ENCODE measurements around the gene TMEM89.

The TMEM89 gene

GRCh38 chr3:48575366-48575765 is 46.2 kb downstream of the TMEM89 start:
- Mint-ChIP-seq H3K36me3 (no peaks in the 10 kb centered on the region), H3K4me3 (no peak overlapping the region), H3K9me3 (no peaks in the 10 kb centered on the region), H3K27ac (no peak overlapping the region), H3K27me3 (no peaks in the 10 kb centered on the region), H3K4me1 (no peaks in the 10 kb centered on the region)
- DNase-seq (ENCODE audit: low spot score in 2 of 2) (no peak), ATAC-seq (ENCODE audit: low read depth) (no peak)

GRCh38 chr3:48573973-48574585 is 47.5 kb downstream of the TMEM89 start:
- no peaks in the 10 kb centered on the region for H3K9me3 Mint-ChIP-seq
- H3K4me1 Mint-ChIP-seq, result no peaks in the 10 kb centered on the region
- DNase-seq (ENCODE audit: low spot score in 2 of 2), result no peak
- H3K36me3 Mint-ChIP-seq, result no peaks in the 10 kb centered on the region
- ATAC-seq (ENCODE audit: low read depth), result no peak
- no peak overlapping the region for H3K27ac Mint-ChIP-seq
- no peaks in the 10 kb centered on the region for H3K27me3 Mint-ChIP-seq
- no peak overlapping the region for H3K4me3 Mint-ChIP-seq

- ATAC-seq (ENCODE audit: low read depth) (no peak), DNase-seq (ENCODE audit: low spot score in 2 of 2) (no peak)
- Mint-ChIP-seq H3K4me3 (no peak overlapping the region), H3K36me3 (no peaks in the 10 kb centered on the region), H3K4me1 (no peaks in the 10 kb centered on the region), H3K27ac (no peak overlapping the region), H3K27me3 (no peaks in the 10 kb centered on the region), H3K9me3 (no peaks in the 10 kb centered on the region)
Observed at GRCh38 chr3:48572517-48572916, 49.1 kb downstream of the TMEM89 start.

- no peak overlapping the region for H3K4me3 Mint-ChIP-seq
- DNase-seq (ENCODE audit: low spot score in 2 of 2) (no peak), ATAC-seq (ENCODE audit: low read depth) (no peak)
- no peaks in the 10 kb centered on the region for H3K4me1 Mint-ChIP-seq
- H3K36me3 Mint-ChIP-seq, result no peaks in the 10 kb centered on the region
- no peaks in the 10 kb centered on the region for H3K27me3 Mint-ChIP-seq
- H3K27ac Mint-ChIP-seq, result no peak overlapping the region
- no peaks in the 10 kb centered on the region for H3K9me3 Mint-ChIP-seq
Observed at GRCh38 chr3:48571938-48572337, 49.6 kb downstream of the TMEM89 start.

Data from memory B cell (primary cell).